Tibial artery (tissue), 4 donors: ENCODE results near the gene COA1.

Experiments
- DNase-seq, 2 donors: peaks; one replicate each; pipeline ENCODE4 v3.0.0-alpha.2; 2019
- H3K27ac ChIP-seq, 2 donors: fragments of 200-600 bp; sonication (generic) in 1 of 2; 1 replicate in 1 of 2; 2 replicates in 1 of 2; pipeline ENCODE4 v1.5.1; 2018 to 2019; ENCODE audit warnings: mild to moderate bottlenecking in 1 of 2
- H3K27me3 ChIP-seq, 2 donors: fragments of 200-600 bp; sonication (generic) in 1 of 2; one replicate each; pipeline versions ENCODE4 v1.5.1 to v1.6.0; 2016 to 2019
- H3K36me3 ChIP-seq, 3 donors: fragments of 200-600 bp; sonication (generic) in 2 of 3; one replicate each; pipeline ENCODE4 v1.5.1; 2016 to 2019; ENCODE audit warnings: mild to moderate bottlenecking in 2 of 3
- H3K4me1 ChIP-seq, 4 donors: fragments of 200-600 bp; sonication (generic) in 2 of 4; 1 replicate in 3 of 4; 2 replicates in 1 of 4; pipeline ENCODE4 v1.5.1; 2016 to 2019
- H3K4me3 ChIP-seq, 2 donors: fragments of 200-600 bp; sonication (generic) in 1 of 2; 1 replicate in 1 of 2; 2 replicates in 1 of 2; pipeline ENCODE4 v1.5.1; 2018 to 2019; ENCODE audit warnings: mild to moderate bottlenecking in 2 of 2
- H3K9me3 ChIP-seq, 3 donors: fragments of 200-600 bp; sonication (generic) in 1 of 3; one replicate each; pipeline ENCODE4 v1.5.1; 2016 to 2019
- intact Hi-C: fragments of 100-400 bp; cut with DNase I; formaldehyde crosslinking; loops from one replicate; pipeline ENCODE4 v1.15.0; 2023; ENCODE audit warnings: low total_unique reads
- TF ChIP-seq, protein P1 (sequence below), 2 experiments: fragments of 200-600 bp in 1 of 2; fragments of 450-650 bp in 1 of 2; IDR thresholded peaks; one replicate each; pipeline ENCODE4 v1.5.1; 2017 to 2019; ENCODE audit warnings: antibody characterized with exemption in 2 of 2, mild to moderate bottlenecking in 1 of 2, moderate library complexity in 1 of 2

The COA1 gene

DNA sequence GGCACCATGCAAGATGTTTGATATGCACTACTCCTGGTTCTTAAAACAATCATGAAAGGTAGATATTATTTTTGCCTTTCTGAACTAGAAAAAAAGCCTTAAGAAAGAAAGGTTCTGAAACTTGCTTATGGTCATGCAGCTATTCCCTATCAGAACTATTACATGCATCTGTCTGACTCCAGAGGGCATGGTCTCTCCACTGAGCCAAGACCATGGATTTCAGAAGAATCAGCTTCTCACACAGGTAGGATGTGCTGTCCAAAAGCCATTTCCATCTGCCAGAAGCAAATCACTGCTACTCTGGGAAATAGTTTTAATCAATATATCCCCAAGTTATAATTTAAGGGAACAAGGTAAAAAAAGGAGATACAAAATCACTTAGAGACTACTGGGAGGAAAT, 77.0 kb downstream of the COA1 start:
- intact Hi-C loops, result no loop called here
- Histone ChIP-seq H3K27me3 (no peaks in the 10 kb centered on the region), H3K27ac (no peak overlapping the region), H3K4me3 (no peak overlapping the region), H3K4me1 (peaks cover 0 to 67% (median 44%) of the 10 kb centered on the region in 4 donors), H3K36me3 (no peaks in the 10 kb centered on the region), H3K9me3 (no peaks in the 10 kb centered on the region)
- no peak for DNase-seq
- TF ChIP-seq, protein P1, sequence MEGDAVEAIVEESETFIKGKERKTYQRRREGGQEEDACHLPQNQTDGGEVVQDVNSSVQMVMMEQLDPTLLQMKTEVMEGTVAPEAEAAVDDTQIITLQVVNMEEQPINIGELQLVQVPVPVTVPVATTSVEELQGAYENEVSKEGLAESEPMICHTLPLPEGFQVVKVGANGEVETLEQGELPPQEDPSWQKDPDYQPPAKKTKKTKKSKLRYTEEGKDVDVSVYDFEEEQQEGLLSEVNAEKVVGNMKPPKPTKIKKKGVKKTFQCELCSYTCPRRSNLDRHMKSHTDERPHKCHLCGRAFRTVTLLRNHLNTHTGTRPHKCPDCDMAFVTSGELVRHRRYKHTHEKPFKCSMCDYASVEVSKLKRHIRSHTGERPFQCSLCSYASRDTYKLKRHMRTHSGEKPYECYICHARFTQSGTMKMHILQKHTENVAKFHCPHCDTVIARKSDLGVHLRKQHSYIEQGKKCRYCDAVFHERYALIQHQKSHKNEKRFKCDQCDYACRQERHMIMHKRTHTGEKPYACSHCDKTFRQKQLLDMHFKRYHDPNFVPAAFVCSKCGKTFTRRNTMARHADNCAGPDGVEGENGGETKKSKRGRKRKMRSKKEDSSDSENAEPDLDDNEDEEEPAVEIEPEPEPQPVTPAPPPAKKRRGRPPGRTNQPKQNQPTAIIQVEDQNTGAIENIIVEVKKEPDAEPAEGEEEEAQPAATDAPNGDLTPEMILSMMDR (IDR thresholded peaks at IDR 0.05), result no peak

- Histone ChIP-seq H3K27me3 (no peaks in the 10 kb centered on the region), H3K36me3 (no peaks in the 10 kb centered on the region), H3K4me1 (peaks cover 0 to 73% (median 61%) of the 10 kb centered on the region in 4 donors)
These were observed 78.8 kb downstream of the COA1 start for GRCh38 chr7:43650457-43651052.

DNA sequence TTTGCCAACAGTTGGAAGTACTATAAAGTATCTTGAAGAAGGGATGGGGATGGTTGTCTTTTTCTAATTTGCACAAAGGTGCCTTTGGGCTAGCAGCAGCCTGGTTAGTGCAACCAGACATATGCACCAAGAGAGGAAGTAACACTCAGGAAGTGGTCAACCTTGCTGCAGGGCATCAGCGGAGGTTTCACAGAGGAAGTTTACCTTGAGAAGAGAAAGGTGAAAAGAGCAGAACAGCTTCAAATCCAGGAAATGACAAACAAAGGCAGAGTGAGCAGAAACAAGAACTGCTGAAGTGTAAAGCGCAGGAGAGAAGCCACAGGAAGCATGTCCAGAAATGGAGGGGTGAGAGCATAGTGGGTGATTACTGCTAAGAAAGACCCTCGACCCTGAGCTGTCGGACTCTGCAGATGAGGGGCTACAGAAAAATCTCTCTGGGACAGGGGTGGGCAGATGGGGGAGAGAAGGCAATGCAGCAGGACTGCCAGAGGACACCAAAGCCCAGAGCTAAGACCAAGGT, 79.5 kb downstream of the COA1 start:
- TF ChIP-seq, protein P1 (IDR thresholded peaks at IDR 0.05), result no peak

More at GRCh38 chr7:43650457-43651052, 78.8 kb downstream of the COA1 start:
- Histone ChIP-seq H3K9me3 (no peaks in the 10 kb centered on the region), H3K27ac (peak overlapping the region; percentile 82 to 91), H3K4me3 (no peak overlapping the region)
- intact Hi-C loops, result no loop called here
- no peak for DNase-seq
- TF ChIP-seq, protein P1 (IDR thresholded peaks at IDR 0.05), result no peak

GRCh38 chr7:43648473-43649406, 80.6 kb downstream of the COA1 start:
- Histone ChIP-seq H3K36me3 (peaks cover 0 to 13% (median 3%) of the 10 kb centered on the region in 3 donors), H3K4me1 (peaks cover 0 to 77% (median 67%) of the 10 kb centered on the region in 4 donors), H3K9me3 (no peaks in the 10 kb centered on the region), H3K27me3 (no peaks in the 10 kb centered on the region), H3K4me3 (peak overlapping the region; percentile 29), H3K27ac (peak overlapping the region; percentile 82 to 91)
- TF ChIP-seq, protein P1 (IDR thresholded peaks at IDR 0.05), result no peak
- no peak for DNase-seq
- intact Hi-C loops, result loop anchor here (10.0 kb wide), 1 partner anchor 64 kb away; the partner anchor contains the start of gene STK17A

More for the DNA sequence above, 79.5 kb downstream of the COA1 start:
- Histone ChIP-seq H3K36me3 (peaks cover 0 to 3% (median 0%) of the 10 kb centered on the region in 3 donors), H3K4me1 (peaks cover 0 to 77% (median 66%) of the 10 kb centered on the region in 4 donors), H3K27ac (peak overlapping the region; percentile 82 to 91), H3K27me3 (no peaks in the 10 kb centered on the region), H3K9me3 (no peaks in the 10 kb centered on the region), H3K4me3 (no peak overlapping the region)
- intact Hi-C loops, result loop anchor here (10.0 kb wide), 1 partner anchor 65 kb away; the partner anchor contains the start of gene STK17A
- DNase-seq, result no peak

GRCh38 chr7:43647673-43648472, 81.5 kb downstream of the COA1 start:
- TF ChIP-seq, protein P1 (IDR thresholded peaks at IDR 0.05), result no peak
- Histone ChIP-seq H3K27ac (peak overlapping the region; percentile 82 to 91), H3K4me1 (peaks cover 0 to 84% (median 74%) of the 10 kb centered on the region in 4 donors), H3K4me3 (peak overlapping the region; percentile 29), H3K9me3 (no peaks in the 10 kb centered on the region), H3K36me3 (peaks cover 0 to 20% (median 11%) of the 10 kb centered on the region in 3 donors), H3K27me3 (no peaks in the 10 kb centered on the region)
- intact Hi-C loops, result loop anchor here (10.0 kb wide), 1 partner anchor 63 kb away; the partner anchor contains the start of gene STK17A
- peak; percentile 81 to 83 for DNase-seq
